ENCODE measurements around the gene CLSTN3. TPM values are rescaled to one million over a fixed set of nuclear protein-coding genes. Genes with fewer than 3 reads are reported as not detected.

Gene CLSTN3
- total RNA-seq, 4 donors from 2014 or later: 18.0 to 53.4 (median 37.3) TPM

DNA sequence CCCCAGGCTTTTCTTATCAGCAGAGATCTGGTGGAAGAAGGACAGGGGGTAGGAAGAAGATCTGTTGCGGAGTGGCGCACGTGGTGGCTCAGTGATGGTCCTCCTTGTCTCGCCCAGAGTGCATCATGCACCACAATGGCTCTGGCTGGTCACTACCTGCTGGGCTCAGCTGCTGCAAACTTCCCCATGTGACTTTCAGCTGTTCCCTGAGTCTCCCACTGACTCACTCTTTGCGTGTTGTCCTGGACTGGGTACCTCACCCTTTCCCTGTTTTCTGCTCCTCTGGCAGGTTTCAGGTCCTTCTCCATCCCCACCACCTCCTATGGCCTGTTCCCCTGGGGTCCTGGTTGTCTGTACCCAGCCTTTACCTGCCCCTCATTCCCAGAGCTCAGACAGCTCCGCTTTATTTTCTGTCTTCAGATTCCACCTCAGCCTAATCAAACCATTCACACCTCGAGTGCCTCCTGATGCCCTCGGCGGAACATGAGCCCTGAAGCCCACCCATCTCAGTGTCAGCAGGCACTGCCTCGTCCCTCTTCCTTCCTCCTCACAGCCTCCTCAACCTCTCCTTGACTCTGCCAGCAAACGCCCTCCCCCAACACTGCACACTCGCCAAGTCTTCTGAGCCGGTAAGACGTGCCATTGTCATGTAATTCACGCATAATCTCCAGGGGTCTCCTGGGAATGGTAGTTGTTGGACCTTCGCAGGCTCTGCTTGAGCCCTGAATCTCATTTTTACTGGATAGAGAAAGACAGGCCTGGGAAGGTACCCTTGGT, 39.8 kb upstream of the CLSTN3 start:
- 73 to 77% methylated on average over 16 of the region's 16 CpGs for WGBS, 2 donors
- no peak for DNase-seq
- intact Hi-C loops (cut with DNase I): loop anchor here (5.0 kb wide), 2 partner anchors 33 to 143 kb away; no protein-coding TSS in a partner anchor
- H3K36me3 ChIP-seq: no peaks in the 10 kb centered on the region
- H3K27ac ChIP-seq: peak overlapping the region in 2 of 3 donors; percentile 63 to 65
- no peaks in the 10 kb centered on the region for H3K27me3 ChIP-seq
- peak overlapping the region in 1 of 3 donors; percentile 29 for H3K4me3 ChIP-seq (replicated peaks in 1 of 3)
- no peaks in the 10 kb centered on the region for H3K9me3 ChIP-seq
- peaks cover 0 to 21% of the 10 kb centered on the region in 2 donors for H3K4me1 ChIP-seq
- TF ChIP-seq CTCF (IDR thresholded peaks at IDR 0.05): no peak
- no peak for TF ChIP-seq POLR2A (IDR thresholded peaks at IDR 0.05)

DNA sequence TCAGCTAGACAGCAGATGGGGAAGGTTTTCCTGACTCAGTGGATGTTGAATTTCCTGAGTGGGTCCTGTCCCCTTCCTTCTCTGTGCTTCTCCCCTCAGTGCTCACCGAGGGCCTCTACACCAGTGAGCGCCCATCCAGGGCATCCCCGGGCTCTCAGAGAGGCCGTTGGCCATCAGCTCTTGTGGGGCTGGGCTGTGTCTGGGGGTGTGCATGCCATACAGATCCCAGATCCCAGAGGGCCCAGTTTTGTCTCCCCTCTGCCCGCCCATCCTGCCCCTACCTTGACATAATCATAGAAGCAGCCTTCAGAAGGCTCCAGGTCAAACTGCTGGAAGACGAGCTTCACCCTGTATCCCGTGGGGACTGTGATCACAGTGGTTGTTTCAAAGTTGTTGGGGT, 39.0 kb upstream of the CLSTN3 start:
- DNase-seq: no peak
- no peaks in the 10 kb centered on the region for H3K36me3 ChIP-seq
- intact Hi-C loops (cut with DNase I): loop anchor here (5.0 kb wide), 2 partner anchors 34 to 144 kb away; no protein-coding TSS in a partner anchor
- H3K4me3 ChIP-seq (replicated peaks in 1 of 3): peak overlapping the region in 1 of 3 donors; percentile 29
- TF ChIP-seq CTCF (IDR thresholded peaks at IDR 0.05) (no peak), POLR2A (IDR thresholded peaks at IDR 0.05) (no peak)
- H3K27me3 ChIP-seq: no peaks in the 10 kb centered on the region
- peaks cover 0 to 21% of the 10 kb centered on the region in 2 donors for H3K4me1 ChIP-seq
- peak overlapping the region; percentile 12 to 65 (median 63) for H3K27ac ChIP-seq
- 77 to 80% methylated on average over 2 to 7 of the region's 7 CpGs for WGBS, 2 donors
- H3K9me3 ChIP-seq: no peaks in the 10 kb centered on the region

DNA sequence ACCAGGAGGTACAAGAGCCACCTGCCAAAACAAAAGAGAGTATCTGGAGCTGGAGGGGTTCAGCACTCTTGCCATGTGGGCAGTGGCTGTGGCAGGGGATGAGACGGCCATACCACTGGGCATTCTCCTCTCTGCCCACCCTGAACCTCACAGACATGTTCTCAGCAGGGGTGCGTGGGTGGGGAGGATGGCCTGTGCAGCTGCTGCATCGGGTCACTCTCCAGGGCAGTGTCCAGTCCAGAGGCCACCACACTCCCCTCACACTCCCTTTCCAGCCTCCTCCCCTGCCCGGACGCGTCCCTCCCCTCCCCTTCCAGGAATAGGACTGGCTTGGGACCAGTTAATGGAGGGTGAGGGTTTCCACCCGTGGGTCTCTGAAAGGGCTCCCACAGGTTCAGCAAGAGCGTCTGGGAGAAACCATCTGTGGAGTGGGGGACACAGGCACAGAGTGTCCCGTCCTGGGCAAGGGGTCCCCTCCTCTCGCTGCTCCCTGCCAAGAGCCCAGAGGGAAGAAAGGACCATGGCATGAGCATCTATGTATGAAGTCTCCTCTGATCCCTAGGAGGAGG, 38.4 kb upstream of the CLSTN3 start:
- Histone ChIP-seq H3K4me1 (peaks cover 0 to 21% of the 10 kb centered on the region in 2 donors), H3K27me3 (no peaks in the 10 kb centered on the region), H3K27ac (peak overlapping the region in 2 of 3 donors; percentile 63 to 65), H3K4me3 (replicated peaks in 1 of 3) (peak overlapping the region in 1 of 3 donors; percentile 29), H3K9me3 (no peaks in the 10 kb centered on the region), H3K36me3 (no peaks in the 10 kb centered on the region)
- 22 to 69% methylated on average over 3 to 10 of the region's 10 CpGs for WGBS, 2 donors
- DNase-seq: no peak
- no peak for TF ChIP-seq CTCF (IDR thresholded peaks at IDR 0.05)
- no peak for TF ChIP-seq POLR2A (IDR thresholded peaks at IDR 0.05)
- intact Hi-C loops (cut with DNase I): loop anchor here (5.0 kb wide), 2 partner anchors 34 to 144 kb away; no protein-coding TSS in a partner anchor

DNA sequence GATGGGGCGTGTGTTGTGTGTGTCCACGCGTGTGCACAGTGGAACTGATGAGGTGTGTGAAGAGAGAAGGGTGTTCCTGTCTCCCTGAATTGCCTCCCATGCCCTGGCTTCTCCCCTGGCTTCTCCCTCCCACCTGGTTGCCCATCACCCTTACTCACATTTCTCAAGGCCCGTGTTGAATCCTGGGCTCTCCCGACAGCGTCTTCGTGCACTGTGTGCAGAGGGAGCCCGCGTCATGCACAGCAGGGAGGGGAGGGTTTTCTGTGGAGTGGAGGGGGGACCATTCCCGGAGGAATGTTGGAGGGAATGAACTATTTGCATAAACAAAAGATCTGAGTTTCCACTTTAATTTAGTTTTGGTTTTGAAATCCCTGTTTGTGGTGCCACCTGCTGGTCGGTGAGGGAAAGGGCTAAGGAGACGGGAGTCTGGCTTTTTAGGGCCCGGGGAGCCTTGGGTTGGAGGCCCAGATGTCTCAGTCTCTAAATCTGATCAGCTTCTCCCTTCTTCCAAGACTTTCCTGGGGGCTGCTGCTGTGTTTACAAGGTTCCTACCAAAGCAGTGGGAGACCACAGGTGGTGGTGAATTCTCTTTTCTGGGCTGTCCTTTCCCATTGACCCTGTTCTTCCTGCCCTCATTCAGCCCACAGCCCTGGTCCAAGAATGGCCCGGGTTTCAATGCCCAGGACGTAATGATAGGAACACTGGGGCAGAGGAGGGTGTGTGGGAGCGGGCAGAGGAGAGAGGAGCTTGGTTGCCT, 37.8 kb upstream of the CLSTN3 start, which contains the start of gene C1R:
Gene C1R, minus strand, starts transcription at position 217 of the 757 bp plus-strand sequence. Its CDS starts 57 bp downstream, at position 160.
- no peaks in the 10 kb centered on the region for H3K9me3 ChIP-seq
- 11 to 16% methylated on average over 16 of the region's 16 CpGs for WGBS, 2 donors
- DNase-seq: peak; percentile 67 to 79
- H3K4me1 ChIP-seq: peaks cover 0 to 21% of the 10 kb centered on the region in 2 donors
- no peaks in the 10 kb centered on the region for H3K36me3 ChIP-seq
- intact Hi-C loops (cut with DNase I): loop anchor here (5.0 kb wide), 2 partner anchors 35 to 145 kb away; no protein-coding TSS in a partner anchor
- H3K27me3 ChIP-seq: no peaks in the 10 kb centered on the region
- H3K4me3 ChIP-seq (replicated peaks in 1 of 3): peak within 1 kb of the TSS in 1 of 3 donors; percentile 29
- TF ChIP-seq POLR2A (IDR thresholded peaks at IDR 0.05): peak in 1 of 2 donors; percentile 16
- TF ChIP-seq CTCF (IDR thresholded peaks at IDR 0.05): peak; percentile 76 to 90 (median 82)
- peak within 1 kb of the TSS; percentile 14 to 65 (median 63) for H3K27ac ChIP-seq

All from thyroid gland (tissue), 4 donors.